ENCODE measurements around the gene ECT2L.
"Not testable (repeated sequence)": the region's sequence is repeated elsewhere in the genome, so short reads cannot be mapped to it uniquely, and the experiment has no call there.

Gene ECT2L

GRCh38 chr6:138931660-138932059 lies 135.8 kb downstream of the ECT2L start:
- no peak for DNase-seq (ENCODE audit: low spot score)

DNA sequence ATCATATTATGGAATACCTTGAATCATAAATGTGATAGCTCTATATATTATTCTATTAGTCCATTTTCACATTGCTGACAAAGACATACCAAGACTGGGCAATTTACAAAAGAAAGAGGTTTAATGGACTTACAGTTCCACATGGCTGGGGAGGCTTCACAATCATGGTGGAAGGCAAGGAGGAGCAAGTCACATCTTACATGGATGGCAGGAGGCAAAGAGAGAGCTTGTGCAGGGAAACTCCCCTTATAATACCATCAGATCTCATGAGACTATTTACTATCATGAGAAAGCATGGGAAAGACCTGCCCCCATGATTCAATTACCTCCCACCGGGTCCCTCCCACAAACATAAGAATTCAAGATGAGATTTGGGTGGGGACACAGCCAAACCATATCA lies 141.0 kb downstream of the ECT2L start:
- not testable (repeated sequence) for DNase-seq (ENCODE audit: low spot score)

DNA sequence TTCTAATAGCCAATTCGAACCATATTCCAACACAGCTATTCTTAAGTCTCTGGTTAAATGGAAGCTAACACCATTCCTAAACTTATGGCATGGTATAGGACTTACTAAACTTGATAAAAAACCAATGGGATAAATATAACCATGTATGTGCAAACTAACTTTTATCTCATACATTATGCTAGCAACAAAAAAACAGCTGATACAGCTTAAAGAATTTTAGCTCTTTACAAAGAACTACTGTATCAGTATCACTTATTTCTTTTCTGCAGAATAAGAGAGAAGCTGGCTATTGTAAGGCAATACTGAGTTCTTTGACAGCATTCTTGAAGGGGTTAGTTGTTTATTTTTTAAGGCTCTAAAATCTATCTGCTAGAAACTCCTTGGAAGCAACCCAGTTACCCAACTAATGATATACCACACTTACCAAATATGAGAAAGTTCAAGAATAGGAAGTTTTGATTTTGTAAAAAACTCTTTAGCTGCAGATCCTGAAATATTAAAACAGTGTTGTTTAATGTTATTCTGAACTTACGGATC lies 147.3 kb downstream of the ECT2L start:
- DNase-seq (ENCODE audit: low spot score) = no peak

DNA sequence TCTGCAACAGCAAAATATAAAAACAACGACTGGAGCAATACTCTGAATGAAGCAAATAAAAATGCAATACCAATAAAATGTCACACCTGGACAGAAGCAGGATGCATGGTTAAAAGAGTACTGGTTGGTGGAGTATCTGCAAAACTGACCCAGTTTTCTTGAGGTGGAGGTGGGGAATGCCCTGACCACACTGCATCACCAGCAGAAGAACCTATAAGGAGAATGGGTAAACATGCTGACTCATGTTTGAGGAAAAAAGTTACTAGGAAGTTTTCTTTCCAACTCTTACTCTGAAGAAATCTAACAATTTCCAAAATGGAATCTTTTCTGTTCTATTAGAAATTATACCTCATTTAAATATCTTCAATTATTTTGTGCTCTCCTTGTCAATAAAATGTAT lies 148.5 kb downstream of the ECT2L start:
- DNase-seq (ENCODE audit: low spot score) = no peak

DNA sequence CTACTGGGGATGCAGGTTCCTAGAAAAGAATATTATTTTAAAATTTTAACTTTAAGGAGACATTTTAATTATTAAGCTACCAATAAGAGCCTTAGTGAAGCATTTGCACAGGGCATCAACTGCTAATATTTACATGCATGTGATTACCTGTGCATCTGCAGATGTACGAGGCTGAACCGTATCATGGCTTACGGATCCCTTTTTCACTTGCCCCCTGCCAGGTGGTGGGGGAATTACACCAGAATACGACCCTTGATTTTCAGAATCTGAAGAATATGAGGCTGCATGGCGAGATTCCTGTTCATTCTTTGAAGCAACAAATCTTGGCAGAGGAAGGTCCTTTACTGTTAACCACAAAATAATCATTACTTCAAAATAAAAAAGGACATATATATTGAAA lies 149.5 kb downstream of the ECT2L start:
- no peak for DNase-seq (ENCODE audit: low spot score)

DNA sequence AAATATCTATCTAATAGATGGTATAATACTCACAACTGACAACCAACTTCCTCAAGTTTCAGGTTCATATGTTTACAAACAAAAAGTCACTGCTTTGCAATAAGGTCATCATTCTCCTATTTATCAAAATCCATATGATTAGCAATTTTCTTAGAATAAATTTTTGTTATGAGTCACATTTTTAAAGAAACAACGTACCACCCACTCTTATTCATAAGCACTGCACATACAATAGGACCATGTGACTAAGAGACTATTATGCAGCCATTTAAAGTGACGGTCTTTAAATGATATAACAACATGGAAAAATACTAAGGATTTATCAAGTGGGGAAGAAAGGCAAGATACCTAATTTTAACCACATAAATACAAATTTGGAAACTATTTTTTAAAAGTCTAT lies 152.1 kb downstream of the ECT2L start:
- DNase-seq (ENCODE audit: low spot score) = no peak

DNA sequence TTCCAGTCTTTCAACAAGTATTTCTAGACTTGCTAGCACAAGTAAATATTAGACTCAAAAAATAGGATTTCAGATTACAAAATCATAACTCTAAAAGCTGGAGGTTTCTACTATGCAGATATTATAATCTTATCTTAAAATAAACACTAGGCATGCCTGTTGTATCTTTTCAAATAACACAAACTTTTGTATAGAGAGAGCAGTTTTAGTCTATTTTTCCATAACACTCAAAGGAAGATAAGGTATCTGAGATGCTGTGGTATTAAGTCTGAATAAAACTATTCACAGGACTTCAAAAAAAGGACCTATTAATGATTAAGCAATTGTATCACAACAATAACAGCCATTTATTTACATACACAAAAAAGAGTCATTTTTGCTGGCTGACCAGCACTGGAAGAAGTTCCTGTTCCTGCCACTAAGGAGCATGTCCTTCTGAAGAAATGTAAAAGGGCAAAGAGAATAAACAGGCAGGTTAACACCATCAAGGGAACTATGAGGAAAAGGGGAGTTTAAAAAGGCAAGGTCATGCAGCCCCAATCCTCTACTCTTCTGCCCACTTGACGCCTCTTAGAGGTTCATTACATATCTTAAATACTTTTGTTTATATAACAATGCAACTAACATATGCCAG lies 152.8 kb downstream of the ECT2L start:
- DNase-seq (ENCODE audit: low spot score) = no peak

DNA sequence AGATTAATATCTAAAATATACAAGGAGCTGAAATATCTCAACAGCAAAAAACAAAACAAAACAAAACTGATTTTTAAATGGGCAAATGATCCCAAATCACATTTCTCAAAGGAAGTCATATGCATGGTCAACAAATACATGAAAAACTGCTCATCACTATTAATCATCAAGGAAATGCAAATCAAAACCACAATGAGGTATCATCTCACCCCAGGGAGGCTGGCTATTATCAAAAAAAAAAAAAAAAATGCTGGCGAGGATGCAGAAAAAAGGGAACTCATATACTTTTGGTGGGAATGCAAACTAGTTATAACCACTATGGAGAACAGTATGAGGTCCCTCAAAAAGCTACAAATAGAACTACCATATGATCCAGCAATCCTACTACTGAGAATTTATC lies 157.6 kb downstream of the ECT2L start:
- DNase-seq (ENCODE audit: low spot score) = no peak

Data from ecto neural progenitor cell (in vitro differentiated cells).